Measurements from ENCODE around the gene ELP1.

GRCh38 chr9:108956022-108956630, 22.2 kb upstream of the ELP1 start:
- TF ChIP-seq CTCF (IDR thresholded peaks at IDR 0.05; ENCODE audit: low read length), result no peak
- TF ChIP-seq EZH2 (IDR thresholded peaks at IDR 0.05; ENCODE audit: borderline replicate concordance, low read length), result no peak
